Activated naive CD4-positive, alpha-beta T cell treated with anti-CD3 and anti-CD28 coated beads, Interleukin-2, amount 50 U/mL, for 24 hours (primary cell): ENCODE measurements around the gene PRPF38B.
A peak's percentile ranks its signal among the peaks of the same experiment; 100 is the strongest.
"Not testable (repeated sequence)": the region's sequence is repeated elsewhere in the genome, so short reads cannot be mapped to it uniquely, and the experiment has no call there.

Experiments used
- H3K27ac Mint-ChIP-seq: one replicate; pipeline ENCODE4 v1.8.0; 2021; ENCODE audit warnings: mild to moderate bottlenecking, mixed read lengths
- H3K27me3 Mint-ChIP-seq: one replicate; pipeline ENCODE4 v1.8.0; 2021; ENCODE audit warnings: mixed read lengths
- H3K36me3 Mint-ChIP-seq: one replicate; pipeline ENCODE4 v1.8.0; 2021; ENCODE audit warnings: mixed read lengths
- H3K4me1 Mint-ChIP-seq: one replicate; pipeline ENCODE4 v1.8.0; 2021; ENCODE audit warnings: mixed read lengths
- H3K4me3 Mint-ChIP-seq: one replicate; pipeline ENCODE4 v1.8.0; 2021; ENCODE audit warnings: mild to moderate bottlenecking, mixed read lengths
- H3K9me3 Mint-ChIP-seq: one replicate; pipeline ENCODE4 v1.8.0; 2021; ENCODE audit warnings: mixed read lengths

The PRPF38B gene

DNA sequence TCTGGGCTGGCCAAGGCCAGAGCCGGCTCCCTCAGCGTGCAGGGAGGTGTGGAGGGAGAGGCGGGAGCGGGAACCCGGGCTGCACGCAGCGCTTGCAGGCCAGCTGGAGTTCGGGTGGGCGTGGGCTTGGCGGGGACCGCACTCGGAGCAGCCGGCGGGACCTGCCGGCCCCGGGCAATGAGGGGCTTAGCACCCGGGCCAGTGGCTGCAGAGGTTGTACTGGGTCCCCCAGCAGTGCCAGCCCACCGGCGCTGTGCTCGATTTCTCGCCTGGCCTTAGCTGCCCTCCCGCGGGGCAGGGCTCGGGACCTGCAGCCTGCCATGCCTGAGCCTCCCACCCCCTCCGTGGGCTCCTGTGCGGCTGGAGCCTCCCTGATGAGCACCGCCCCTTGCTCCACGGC is 24.7 kb upstream of the PRPF38B start:
- H3K4me1 Mint-ChIP-seq, result peaks cover 23% of the 10 kb centered on the region
- H3K36me3 Mint-ChIP-seq, H3K27ac Mint-ChIP-seq, H3K27me3 Mint-ChIP-seq, H3K9me3 Mint-ChIP-seq, H3K4me3 Mint-ChIP-seq: not testable (repeated sequence)

- H3K4me3 Mint-ChIP-seq, result no peak overlapping the region
- no peaks in the 10 kb centered on the region for H3K36me3 Mint-ChIP-seq
- H3K27me3 Mint-ChIP-seq, result no peaks in the 10 kb centered on the region
- no peak overlapping the region for H3K27ac Mint-ChIP-seq
- H3K9me3 Mint-ChIP-seq, result no peaks in the 10 kb centered on the region
- H3K4me1 Mint-ChIP-seq, result peaks cover 12% of the 10 kb centered on the region
Observed at GRCh38 chr1:108668777-108669176, 23.3 kb upstream of the PRPF38B start.

GRCh38 chr1:108669679-108670078 is 22.4 kb upstream of the PRPF38B start:
- Mint-ChIP-seq H3K9me3 (no peaks in the 10 kb centered on the region), H3K36me3 (no peaks in the 10 kb centered on the region), H3K4me1 (peaks cover 12% of the 10 kb centered on the region), H3K27me3 (no peaks in the 10 kb centered on the region), H3K27ac (no peak overlapping the region), H3K4me3 (no peak overlapping the region)

- H3K27ac Mint-ChIP-seq, result peak overlapping the region; percentile 63
- H3K27me3 Mint-ChIP-seq, result no peaks in the 10 kb centered on the region
- peaks cover 12% of the 10 kb centered on the region for H3K4me1 Mint-ChIP-seq
Observed at GRCh38 chr1:108670131-108670773, 21.9 kb upstream of the PRPF38B start.

GRCh38 chr1:108671143-108671542 is 21.0 kb upstream of the PRPF38B start:
- no peak overlapping the region for H3K27ac Mint-ChIP-seq

More at GRCh38 chr1:108670131-108670773, 21.9 kb upstream of the PRPF38B start:
- Mint-ChIP-seq H3K9me3 (no peaks in the 10 kb centered on the region), H3K36me3 (no peaks in the 10 kb centered on the region), H3K4me3 (no peak overlapping the region)

GRCh38 chr1:108678706-108679105 is 13.4 kb upstream of the PRPF38B start:
- H3K9me3 Mint-ChIP-seq, result no peaks in the 10 kb centered on the region
- no peaks in the 10 kb centered on the region for H3K27me3 Mint-ChIP-seq
- H3K4me3 Mint-ChIP-seq, result no peak overlapping the region
- H3K27ac Mint-ChIP-seq, result no peak overlapping the region
- H3K4me1 Mint-ChIP-seq, result peaks cover 7% of the 10 kb centered on the region
- H3K36me3 Mint-ChIP-seq, result no peaks in the 10 kb centered on the region

More at GRCh38 chr1:108671143-108671542, 21.0 kb upstream of the PRPF38B start:
- no peaks in the 10 kb centered on the region for H3K36me3 Mint-ChIP-seq
- H3K27me3 Mint-ChIP-seq, result no peaks in the 10 kb centered on the region
- no peak overlapping the region for H3K4me3 Mint-ChIP-seq
- H3K4me1 Mint-ChIP-seq, result peaks cover 12% of the 10 kb centered on the region
- no peaks in the 10 kb centered on the region for H3K9me3 Mint-ChIP-seq

GRCh38 chr1:108679586-108680213 is 12.4 kb upstream of the PRPF38B start:
- Mint-ChIP-seq H3K27me3 (no peaks in the 10 kb centered on the region), H3K4me3 (no peak overlapping the region)

DNA sequence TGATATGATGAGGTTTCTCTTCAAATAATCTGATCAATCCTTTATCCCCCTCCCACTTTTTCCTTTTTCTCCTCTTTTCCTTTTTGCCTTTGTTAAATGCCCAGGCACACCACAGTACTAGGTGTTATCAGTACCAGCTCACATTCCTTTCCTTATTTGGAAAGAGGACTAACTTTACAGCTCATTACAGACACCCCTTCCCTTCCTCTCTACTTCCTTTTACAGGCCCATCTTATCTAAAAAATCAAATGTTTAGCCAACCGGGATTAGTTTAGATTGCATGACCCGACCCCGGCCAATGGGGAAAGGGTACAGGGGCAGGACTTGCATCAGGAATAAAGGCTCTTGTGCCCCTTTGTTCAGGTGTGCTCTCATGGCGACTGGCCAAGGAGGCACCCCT is 10.4 kb upstream of the PRPF38B start:
- not testable (repeated sequence) for H3K4me1 Mint-ChIP-seq, H3K27ac Mint-ChIP-seq, H3K36me3 Mint-ChIP-seq, H3K9me3 Mint-ChIP-seq, H3K27me3 Mint-ChIP-seq, H3K4me3 Mint-ChIP-seq

More at GRCh38 chr1:108679586-108680213, 12.4 kb upstream of the PRPF38B start:
- no peaks in the 10 kb centered on the region for H3K9me3 Mint-ChIP-seq
- H3K36me3 Mint-ChIP-seq, result no peaks in the 10 kb centered on the region
- peak overlapping the region; percentile 30 for H3K27ac Mint-ChIP-seq
- peaks cover 7% of the 10 kb centered on the region for H3K4me1 Mint-ChIP-seq

GRCh38 chr1:108685529-108685928 is 6.6 kb upstream of the PRPF38B start:
- Mint-ChIP-seq H3K4me1 (peaks cover 5% of the 10 kb centered on the region), H3K9me3 (no peaks in the 10 kb centered on the region), H3K4me3 (no peak overlapping the region), H3K36me3 (no peaks in the 10 kb centered on the region), H3K27me3 (no peaks in the 10 kb centered on the region), H3K27ac (no peak overlapping the region)

- Mint-ChIP-seq H3K9me3 (no peaks in the 10 kb centered on the region), H3K27ac (no peak overlapping the region), H3K36me3 (peaks cover 1% of the 10 kb centered on the region), H3K4me3 (no peak overlapping the region), H3K4me1 (peaks cover 17% of the 10 kb centered on the region), H3K27me3 (no peaks in the 10 kb centered on the region)
Observed at GRCh38 chr1:108686614-108687313, 5.3 kb upstream of the PRPF38B start.

GRCh38 chr1:108691128-108691941 is 775 bp upstream of the PRPF38B start:
- no peaks in the 10 kb centered on the region for H3K9me3 Mint-ChIP-seq
- peaks cover 35% of the 10 kb centered on the region for H3K4me1 Mint-ChIP-seq
- peak overlapping the region; percentile 99 for H3K4me3 Mint-ChIP-seq
- H3K27me3 Mint-ChIP-seq, result no peaks in the 10 kb centered on the region
- peaks cover 17% of the 10 kb centered on the region for H3K36me3 Mint-ChIP-seq
- H3K27ac Mint-ChIP-seq, result peak overlapping the region; percentile 97

- Mint-ChIP-seq H3K27me3 (no peaks in the 10 kb centered on the region), H3K36me3 (peaks cover 26% of the 10 kb centered on the region), H3K4me1 (peaks cover 51% of the 10 kb centered on the region), H3K27ac (peak overlapping the region; percentile 97), H3K9me3 (no peaks in the 10 kb centered on the region), H3K4me3 (peak overlapping the region; percentile 99)
Observed at GRCh38 chr1:108692724-108693655, 880 bp downstream of the PRPF38B start.

DNA sequence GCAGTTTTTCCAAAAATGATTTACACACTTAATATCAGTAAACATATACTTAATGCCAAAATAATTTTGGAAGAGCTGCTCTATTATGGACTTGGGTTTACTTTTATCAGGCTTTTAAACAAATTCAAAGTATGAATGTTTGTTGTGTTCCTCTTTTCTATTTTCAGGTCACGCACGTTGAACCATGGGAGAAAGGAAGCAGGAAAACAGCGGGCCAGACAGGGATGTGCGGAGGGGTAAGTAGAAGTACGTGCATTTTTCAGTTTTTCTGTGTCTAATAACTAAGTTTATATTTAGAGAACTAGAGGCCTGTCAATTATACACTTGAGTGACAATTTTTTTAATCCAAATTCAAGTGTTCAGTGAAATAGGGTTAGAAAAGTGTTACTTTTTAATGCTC is 3.4 kb downstream of the PRPF38B start:
- H3K27ac Mint-ChIP-seq, result peak overlapping the region; percentile 88
- peaks cover 70% of the 10 kb centered on the region for H3K4me1 Mint-ChIP-seq
- H3K9me3 Mint-ChIP-seq, result no peaks in the 10 kb centered on the region
- H3K36me3 Mint-ChIP-seq, result peaks cover 43% of the 10 kb centered on the region
- peak overlapping the region; percentile 82 for H3K4me3 Mint-ChIP-seq
- H3K27me3 Mint-ChIP-seq, result no peaks in the 10 kb centered on the region

DNA sequence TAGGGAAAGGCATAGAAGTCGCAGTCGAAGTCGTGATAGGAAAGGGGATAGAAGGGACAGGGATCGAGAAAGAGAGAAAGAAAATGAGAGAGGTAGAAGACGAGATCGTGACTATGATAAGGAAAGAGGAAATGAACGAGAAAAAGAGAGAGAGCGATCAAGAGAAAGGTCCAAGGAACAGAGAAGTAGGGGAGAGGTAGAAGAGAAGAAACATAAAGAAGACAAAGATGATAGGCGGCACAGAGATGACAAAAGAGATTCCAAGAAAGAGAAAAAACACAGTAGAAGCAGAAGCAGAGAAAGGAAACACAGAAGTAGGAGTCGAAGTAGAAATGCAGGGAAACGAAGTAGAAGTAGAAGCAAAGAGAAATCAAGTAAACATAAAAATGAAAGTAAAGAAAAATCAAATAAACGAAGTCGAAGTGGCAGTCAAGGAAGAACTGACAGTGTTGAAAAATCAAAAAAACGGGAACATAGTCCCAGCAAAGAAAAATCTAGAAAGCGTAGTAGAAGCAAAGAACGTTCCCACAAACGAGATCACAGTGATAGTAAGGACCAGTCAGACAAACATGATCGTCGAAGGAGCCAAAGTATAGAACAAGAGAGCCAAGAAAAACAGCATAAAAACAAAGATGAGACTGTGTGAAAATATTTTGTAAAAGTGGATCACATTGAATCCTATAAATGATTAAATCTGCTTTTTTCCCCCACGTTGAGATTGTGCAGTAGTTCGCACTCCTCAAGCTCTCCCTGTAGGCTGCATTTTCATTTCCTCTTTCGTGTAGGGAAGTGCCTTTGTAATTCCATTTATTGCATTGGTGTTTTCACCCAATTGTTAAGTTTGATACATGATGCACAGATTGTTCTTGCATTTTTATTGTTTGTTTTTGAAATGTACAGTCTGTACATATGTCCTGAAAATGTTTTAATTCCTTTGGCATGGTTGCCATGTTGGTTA is 7.5 kb downstream of the PRPF38B start:
- Mint-ChIP-seq H3K4me1 (peaks cover 65% of the 10 kb centered on the region), H3K4me3 (peak overlapping the region; percentile 80), H3K9me3 (no peaks in the 10 kb centered on the region), H3K27ac (peak overlapping the region; percentile 90), H3K36me3 (peaks cover 33% of the 10 kb centered on the region), H3K27me3 (no peaks in the 10 kb centered on the region)
